Esophagus muscularis mucosa (tissue), 4 donors: ENCODE results near the gene GASK1B.

Experiments
- CTCF ChIP-seq, 3 experiments: fragments of 200-600 bp in 2 of 3; fragments of 450-650 bp in 1 of 3; sonication (generic) in 2 of 3; IDR thresholded peaks; one replicate each; pipeline ENCODE4 v1.5.1; 2017 to 2019; ENCODE audit warnings: antibody characterized with exemption in 3 of 3, mild to moderate bottlenecking in 2 of 3, moderate library complexity in 1 of 3
- EP300 ChIP-seq: sonication (generic); formaldehyde crosslinking; IDR thresholded peaks from one replicate; pipeline ENCODE4 v1.6.1; 2017; ENCODE audit warnings: antibody characterized with exemption
- POLR2A ChIP-seq: fragments of 450-650 bp; IDR thresholded peaks from one replicate; pipeline ENCODE4 v1.6.1; 2017; ENCODE audit warnings: antibody characterized with exemption, moderate library complexity, mild to moderate bottlenecking, low read depth
- POLR2AphosphoS5 ChIP-seq, 2 donors: sonication (generic); formaldehyde crosslinking; IDR thresholded peaks; one replicate each; pipeline ENCODE4 v1.6.1; 2017; ENCODE audit warnings: antibody characterized with exemption in 2 of 2

- TF ChIP-seq POLR2A: no peak
- TF ChIP-seq EP300: no peak
- TF ChIP-seq POLR2AphosphoS5 (IDR thresholded peaks at IDR 0.05): no peak
- no peak for TF ChIP-seq CTCF (IDR thresholded peaks at IDR 0.05)
These were observed 40.6 kb upstream of the GASK1B start for GRCh38 chr4:158213466-158213865.
